ACHN (cell line): Measurements from ENCODE around the gene ANKRD9.

Source experiments
- DNase-seq: peaks from one replicate; pipeline ENCODE4 v3.0.0-alpha.2; 2015
- in situ Hi-C: cut with HindIII; loops from 2 replicates; pipeline ENCODE4 v1.10.0; 2017; ENCODE audit warnings: low sequenced_read_pairs, low pct_ligation_motif_present, low pct_unique_long_range_greater_than_20kb

The ANKRD9 gene

GRCh38 chr14:102487204-102487577 is 22.4 kb downstream of the ANKRD9 start:
- in situ Hi-C loops = no loop called here
- DNase-seq = no peak

GRCh38 chr14:102486513-102487203 is 22.9 kb downstream of the ANKRD9 start:
- in situ Hi-C loops = no loop called here
- no peak for DNase-seq

GRCh38 chr14:102485693-102486512 is 23.7 kb downstream of the ANKRD9 start:
- DNase-seq = no peak
- in situ Hi-C loops = no loop called here

GRCh38 chr14:102484316-102484715 is 25.3 kb downstream of the ANKRD9 start:
- in situ Hi-C loops = no loop called here

GRCh38 chr14:102481791-102482238 is 27.8 kb downstream of the ANKRD9 start:
- no peak for DNase-seq
- in situ Hi-C loops = no loop called here

More at GRCh38 chr14:102484316-102484715, 25.3 kb downstream of the ANKRD9 start:
- DNase-seq = no peak

- in situ Hi-C loops = no loop called here
Measured at GRCh38 chr14:102481371-102481770, 28.2 kb downstream of the ANKRD9 start.

GRCh38 chr14:102479777-102480176 is 29.8 kb downstream of the ANKRD9 start:
- in situ Hi-C loops = no loop called here
- no peak for DNase-seq

More at GRCh38 chr14:102481371-102481770, 28.2 kb downstream of the ANKRD9 start:
- DNase-seq = no peak

GRCh38 chr14:102479107-102479506 is 30.5 kb downstream of the ANKRD9 start:
- no peak for DNase-seq
- in situ Hi-C loops = no loop called here

- DNase-seq = no peak
- in situ Hi-C loops = no loop called here
Measured at GRCh38 chr14:102474934-102475333, 34.6 kb downstream of the ANKRD9 start.

GRCh38 chr14:102473559-102473958 is 36.0 kb downstream of the ANKRD9 start:
- DNase-seq = no peak
- in situ Hi-C loops = no loop called here

GRCh38 chr14:102472791-102473150 is 36.8 kb downstream of the ANKRD9 start:
- in situ Hi-C loops = no loop called here
- DNase-seq = no peak

GRCh38 chr14:102471921-102472790 is 37.4 kb downstream of the ANKRD9 start:
- no peak for DNase-seq
- in situ Hi-C loops = no loop called here

GRCh38 chr14:102469261-102469660 is 40.3 kb downstream of the ANKRD9 start:
- in situ Hi-C loops = no loop called here
- DNase-seq = no peak

GRCh38 chr14:102464846-102465341 is 44.7 kb downstream of the ANKRD9 start:
- DNase-seq = no peak
- in situ Hi-C loops = no loop called here

GRCh38 chr14:102464006-102464405 is 45.6 kb downstream of the ANKRD9 start:
- in situ Hi-C loops = no loop called here
- DNase-seq = no peak

GRCh38 chr14:102462391-102462790 is 47.2 kb downstream of the ANKRD9 start:
- no peak for DNase-seq
- in situ Hi-C loops = no loop called here

GRCh38 chr14:102461490-102462338 is 47.9 kb downstream of the ANKRD9 start:
- no peak for DNase-seq
- in situ Hi-C loops = no loop called here

GRCh38 chr14:102457509-102457908 is 52.1 kb downstream of the ANKRD9 start:
- no peak for DNase-seq
- in situ Hi-C loops = no loop called here
